ENCODE data around the gene MEX3A. TPM values are rescaled to one million over a fixed set of nuclear protein-coding genes. Genes with fewer than 3 reads are reported as not detected.

The MEX3A gene
- total and polyA plus RNA-seq, 2 donors (not counting 3 experiments of a cell fraction or from before 2014, with no cell fraction given), result 20.2 to 23.6 TPM

DNA sequence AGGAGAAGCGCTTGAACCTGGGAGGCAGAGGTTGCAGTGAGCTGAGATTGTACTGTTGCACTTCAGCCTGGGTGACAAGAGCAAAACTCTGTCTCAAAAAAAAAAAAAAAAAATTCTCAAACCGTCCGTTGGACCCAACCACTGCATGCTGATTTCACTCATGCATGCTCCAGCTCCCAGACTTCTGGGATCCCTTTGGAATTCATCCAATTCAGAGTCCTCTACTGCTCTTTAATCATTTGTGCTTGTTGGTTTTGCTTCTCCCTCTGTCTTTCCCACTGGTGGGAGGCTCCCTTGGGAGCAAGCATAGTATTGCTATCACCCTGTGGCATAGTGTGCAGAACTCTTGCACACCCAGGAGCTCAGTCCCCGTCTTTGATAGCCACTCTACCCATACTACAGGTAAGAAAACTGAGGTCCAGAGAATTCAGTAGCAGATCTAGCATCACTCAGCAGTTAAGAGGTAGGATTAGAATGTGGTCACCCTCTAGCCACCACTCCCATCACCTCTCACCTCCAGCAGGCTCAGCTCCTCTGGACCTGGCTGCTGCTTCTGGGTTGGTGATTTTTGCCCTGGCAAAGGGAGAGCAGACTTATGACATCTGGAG lies 29.2 kb upstream of the MEX3A start:
- no peak overlapping the region for H3K27ac ChIP-seq (ENCODE audit: insufficient read depth, low read depth, low read length)
- H3K9me3 ChIP-seq (replicated peaks; ENCODE audit: control insufficient read depth, insufficient read depth, low read length), result no peaks in the 10 kb centered on the region
- no peak overlapping the region for H3K4me3 ChIP-seq (replicated peaks in 1 of 3; ENCODE audit: insufficient read depth in 1 of 3, low read depth in 1 of 3, low read length in 3 of 3)
- dilution Hi-C loops (cut with MboI; ENCODE audit: extremely low pct_ligation_motif_present, low sequenced_read_pairs) (no loop called here), intact Hi-C loops (cut with micrococcal nuclease) (no loop called here)
- H3K4me1 ChIP-seq (ENCODE audit: control insufficient read depth, extremely low read depth, insufficient read depth, low read length), result peaks cover 8% of the 10 kb centered on the region
- H2AFZ ChIP-seq (ENCODE audit: low read depth, low read length), result no peak overlapping the region
- POLR2A ChIA-PET, result interaction anchor here (0.7 kb wide), 1 partner anchor 1937 kb away, joined by 4 read pairs; no protein-coding TSS in a partner anchor
- H3K27me3 ChIP-seq (ENCODE audit: control insufficient read depth in 2 of 2, insufficient read depth in 2 of 2, low read length in 2 of 2), result no peaks in the 10 kb centered on the region
- no peak for FAIRE-seq
- no peaks in the 10 kb centered on the region for H3K36me3 ChIP-seq (ENCODE audit: control insufficient read depth in 2 of 2, extremely low read depth in 1 of 2, insufficient read depth in 2 of 2, low read length in 2 of 2)
- CTCF ChIA-PET, result interaction anchor here (4.3 to 13.3 kb wide), 3 partner anchors 12 to 18 kb away, joined by 18 to 283 read pairs (median 66); no protein-coding TSS in a partner anchor
- H3K79me2 ChIP-seq (ENCODE audit: control insufficient read depth, insufficient read depth, low read length), result peaks cover 19% of the 10 kb centered on the region
- H3K9ac ChIP-seq (replicated peaks; ENCODE audit: extremely low read depth, insufficient read depth, low read length), result no peak overlapping the region
- BruUV-seq (replicated peaks), result no TSS peak
- no peak for TF ChIP-seq EZH2 (IDR thresholded peaks at IDR 0.05; ENCODE audit: borderline replicate concordance, low read depth, low read length, severe bottlenecking)
- TF ChIP-seq, protein P1, sequence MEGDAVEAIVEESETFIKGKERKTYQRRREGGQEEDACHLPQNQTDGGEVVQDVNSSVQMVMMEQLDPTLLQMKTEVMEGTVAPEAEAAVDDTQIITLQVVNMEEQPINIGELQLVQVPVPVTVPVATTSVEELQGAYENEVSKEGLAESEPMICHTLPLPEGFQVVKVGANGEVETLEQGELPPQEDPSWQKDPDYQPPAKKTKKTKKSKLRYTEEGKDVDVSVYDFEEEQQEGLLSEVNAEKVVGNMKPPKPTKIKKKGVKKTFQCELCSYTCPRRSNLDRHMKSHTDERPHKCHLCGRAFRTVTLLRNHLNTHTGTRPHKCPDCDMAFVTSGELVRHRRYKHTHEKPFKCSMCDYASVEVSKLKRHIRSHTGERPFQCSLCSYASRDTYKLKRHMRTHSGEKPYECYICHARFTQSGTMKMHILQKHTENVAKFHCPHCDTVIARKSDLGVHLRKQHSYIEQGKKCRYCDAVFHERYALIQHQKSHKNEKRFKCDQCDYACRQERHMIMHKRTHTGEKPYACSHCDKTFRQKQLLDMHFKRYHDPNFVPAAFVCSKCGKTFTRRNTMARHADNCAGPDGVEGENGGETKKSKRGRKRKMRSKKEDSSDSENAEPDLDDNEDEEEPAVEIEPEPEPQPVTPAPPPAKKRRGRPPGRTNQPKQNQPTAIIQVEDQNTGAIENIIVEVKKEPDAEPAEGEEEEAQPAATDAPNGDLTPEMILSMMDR (IDR thresholded peaks at IDR 0.05; ENCODE audit: extremely low read depth in 1 of 2, insufficient read depth in 1 of 2, low read depth in 1 of 2, low read length in 2 of 2), result no peak
- no peak for TF ChIP-seq POLR2AphosphoS5 (IDR thresholded peaks at IDR 0.05; ENCODE audit: insufficient read depth, low read depth, low read length)
- TF ChIP-seq POLR2A (IDR thresholded peaks at IDR 0.05; ENCODE audit: low read depth, low read length), result no peak
- TF ChIP-seq MYC (IDR thresholded peaks at IDR 0.05; ENCODE audit: low read depth, low read length), result no peak
- no peak for TF ChIP-seq GATA2 (IDR thresholded peaks at IDR 0.05; ENCODE audit: insufficient read depth, insufficient read length, low read depth, low read length)
- TF ChIP-seq FOS (IDR thresholded peaks at IDR 0.05; ENCODE audit: borderline replicate concordance, insufficient read depth, low read length), result no peak
- no peak for TF ChIP-seq JUN (IDR thresholded peaks at IDR 0.05; ENCODE audit: borderline replicate concordance, insufficient read depth, insufficient read length, low read depth)
- TF ChIP-seq, protein P2, sequence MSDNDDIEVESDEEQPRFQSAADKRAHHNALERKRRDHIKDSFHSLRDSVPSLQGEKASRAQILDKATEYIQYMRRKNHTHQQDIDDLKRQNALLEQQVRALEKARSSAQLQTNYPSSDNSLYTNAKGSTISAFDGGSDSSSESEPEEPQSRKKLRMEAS (IDR thresholded peaks at IDR 0.05; ENCODE audit: insufficient read depth, insufficient read length), result no peak
- H3K4me2 ChIP-seq (ENCODE audit: insufficient read depth, low read length), result no peak overlapping the region
- DNase-seq (ENCODE audit: low read depth, low spot score), result no peak
- no peaks in the 10 kb centered on the region for H4K20me1 ChIP-seq (replicated peaks; ENCODE audit: control insufficient read depth, extremely low read depth, insufficient read depth, low read length)
- H3K9me1 ChIP-seq (replicated peaks; ENCODE audit: control insufficient read depth, extremely low read depth, insufficient read depth, low read length), result no peaks in the 10 kb centered on the region

Measured in endothelial cell of umbilical vein (primary cell).